Pulmonary artery endothelial cell (primary cell): ENCODE data around the gene ETFB. TPM values are rescaled to one million over a fixed set of nuclear protein-coding genes. Genes with fewer than 3 reads are reported as not detected.

Experiments
- DNase-seq: peaks from one replicate; pipeline ENCODE4 v3.0.0-alpha.2; 2011; ENCODE audit warnings: low read depth, low spot score
- total RNA-seq: library from RNA; depleted of rRNA; stranded (reverse); fragments of >200 nt; gene quantifications from 2 replicates; pipeline ENCODE4 v1.2.3, GENCODE V29; 2014

The ETFB gene
- total RNA-seq, 1 donor from 2014 or later, result 65.6 TPM

DNA sequence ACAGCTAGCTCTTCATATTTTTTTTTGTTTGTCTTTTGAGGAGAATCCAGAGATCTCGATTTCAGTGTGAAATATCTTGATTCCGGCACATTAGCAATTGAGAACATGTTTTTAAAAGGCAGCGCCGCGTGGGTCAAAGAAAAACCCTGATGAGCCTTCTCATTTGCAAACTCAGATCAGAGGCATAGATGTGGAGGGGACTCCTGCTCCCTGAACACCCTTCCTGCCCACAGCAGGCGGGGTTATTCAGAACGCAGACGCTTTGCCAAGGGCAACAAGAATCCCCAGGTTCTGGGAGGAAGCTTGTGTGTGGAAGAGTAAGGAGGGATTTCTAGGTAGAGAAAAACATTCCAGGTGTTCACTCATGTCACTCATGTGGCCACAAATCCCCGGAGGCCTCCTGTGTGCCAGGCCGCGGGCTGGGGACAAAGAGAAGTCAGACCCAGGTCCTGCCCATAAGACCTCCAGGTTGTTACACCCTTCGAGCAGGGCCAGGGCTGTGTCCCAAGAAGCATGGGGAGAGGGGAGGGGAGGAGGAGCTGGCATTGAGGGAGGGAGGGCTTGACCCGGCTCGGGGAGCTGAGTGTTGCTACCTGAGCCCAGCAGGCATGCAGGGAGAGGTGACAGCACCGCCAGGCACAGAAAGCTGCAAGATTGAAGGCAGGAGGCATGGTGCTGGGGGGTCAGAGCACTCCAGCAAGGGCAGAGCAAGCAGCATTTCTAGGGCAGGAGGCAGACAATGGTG, 70.6 kb downstream of the ETFB start:
- no peak for DNase-seq

Other genes with a start within 250 kb of the ETFB start
- gene SIGLEC9, start 241.5 kb downstream of the ETFB start, total RNA-seq, result not detected in 2 replicates
- not detected in 2 replicates for gene SIGLEC7, start 224.1 kb downstream of the ETFB start, total RNA-seq
- gene CD33, start 141.3 kb downstream of the ETFB start, total RNA-seq, result not detected in 2 replicates
- not detected in 2 replicates for gene SIGLECL1, start 115.3 kb downstream of the ETFB start, total RNA-seq
- not detected in 2 replicates for gene IGLON5, start 54.7 kb downstream of the ETFB start, total RNA-seq
- gene VSIG10L, start 24.2 kb downstream of the ETFB start, total RNA-seq, result 0.04 and 0.07 TPM in 2 replicates
- gene CLDND2, start 2.6 kb upstream of the ETFB start, total RNA-seq, result not detected in 2 replicates
- not detected in 2 replicates for gene NKG7, start 6.3 kb upstream of the ETFB start, total RNA-seq
- gene LIM2, start 21.6 kb upstream of the ETFB start, total RNA-seq, result not detected in 2 replicates
- not detected in 2 replicates for gene C19orf84, start 24.2 kb upstream of the ETFB start, total RNA-seq
- gene SIGLEC10, start 51.3 kb upstream of the ETFB start, total RNA-seq, result not detected in 2 replicates
- gene SIGLEC8, start 92.1 kb upstream of the ETFB start, total RNA-seq, result not detected in 2 replicates
- gene CEACAM18, start 112.2 kb upstream of the ETFB start, total RNA-seq, result not detected in 2 replicates
- gene SIGLEC12, start 135.4 kb upstream of the ETFB start, total RNA-seq, result not detected in 2 replicates
- gene SIGLEC6, start 165.3 kb upstream of the ETFB start, total RNA-seq, result not detected in 2 replicates
- 3.5 and 7.4 TPM in 2 replicates for gene ZNF175, start 204.9 kb upstream of the ETFB start, total RNA-seq